HepG2 (cell line): ENCODE data around the gene PEX11B. TPM values are rescaled to one million over a fixed set of nuclear protein-coding genes. Genes with fewer than 3 reads are reported as not detected.

Source experiments
- ARNTL ChIP-seq: sonication (generic); formaldehyde crosslinking; IDR thresholded peaks from 2 replicates; pipeline ENCODE4 v1.4.0; 2020; ENCODE audit warnings: mild to moderate bottlenecking, missing genetic modification reagents
- ATAD3A ChIP-seq: sonication (generic); formaldehyde crosslinking; IDR thresholded peaks from 2 replicates; pipeline ENCODE4 v1.4.0; 2020; ENCODE audit warnings: missing genetic modification reagents
- CREB3 ChIP-seq: sonication (generic); formaldehyde crosslinking; IDR thresholded peaks from 2 replicates; pipeline ENCODE4 v1.5.0; 2020; ENCODE audit warnings: missing genetic modification reagents
- ERF ChIP-seq: IDR thresholded peaks from 2 replicates; pipeline ENCODE4 v1.6.1; 2018; ENCODE audit warnings: missing biosample characterization, missing genetic modification reagents
- GLI4 ChIP-seq: sonication (generic); formaldehyde crosslinking; IDR thresholded peaks from 2 replicates; pipeline ENCODE4 v1.5.1; 2020; ENCODE audit warnings: missing genetic modification reagents, mild to moderate bottlenecking, moderate library complexity, borderline replicate concordance
- GMEB2 ChIP-seq: IDR thresholded peaks from 2 replicates; pipeline ENCODE4 v1.6.1; 2016; ENCODE audit warnings: missing biosample characterization, missing genetic modification reagents, low read depth
- HMGA1 ChIP-seq: sonication (generic); formaldehyde crosslinking; conservative IDR thresholded peaks from 2 replicates; pipeline ENCODE4 v1.4.0; 2020; ENCODE audit warnings: missing genetic modification reagents
- MAF1 ChIP-seq: sonication (generic); formaldehyde crosslinking; IDR thresholded peaks from 2 replicates; pipeline ENCODE4 v1.5.0; 2020; ENCODE audit warnings: missing genetic modification reagents, borderline replicate concordance
- MIXL1 ChIP-seq: IDR thresholded peaks from 2 replicates; pipeline ENCODE4 v1.6.1; 2016
- MYC ChIP-seq: sonication (generic); formaldehyde crosslinking; IDR thresholded peaks from 2 replicates; pipeline ENCODE4 v1.9.0; 2021; ENCODE audit warnings: missing genetic modification reagents, borderline replicate concordance
- MYNN ChIP-seq: sonication (generic); formaldehyde crosslinking; IDR thresholded peaks from 2 replicates; pipeline ENCODE4 v1.4.0; 2020; ENCODE audit warnings: mild to moderate bottlenecking, low read depth, missing genetic modification reagents
- MZF1 ChIP-seq: sonication (generic); formaldehyde crosslinking; IDR thresholded peaks from 2 replicates; pipeline ENCODE4 v1.8.1; 2023; ENCODE audit warnings: mild to moderate bottlenecking, missing genetic modification reagents, borderline replicate concordance
- NFE2L1 ChIP-seq: sonication (generic); formaldehyde crosslinking; IDR thresholded peaks from 2 replicates; pipeline ENCODE4 v1.4.0; 2020; ENCODE audit warnings: missing genetic modification reagents, mild to moderate bottlenecking, borderline replicate concordance
- NFIC ChIP-seq: IDR thresholded peaks from 2 replicates; pipeline ENCODE4 v1.6.1; 2012; ENCODE audit warnings: mild to moderate bottlenecking, low read length, inconsistent platforms
- NONO ChIP-seq, 2 experiments: fragments of 450-650 bp in 1 of 2; sonication (generic) in 1 of 2; formaldehyde crosslinking in 1 of 2; IDR thresholded peaks in 1 of 2; conservative IDR thresholded peaks in 1 of 2; 2 replicates each; pipeline versions ENCODE4 v1.6.1 to v1.8.0; 2017 to 2022; ENCODE audit warnings: mild to moderate bottlenecking in 1 of 2, missing genetic modification reagents in 1 of 2, moderate library complexity in 1 of 2
- NR2C2 ChIP-seq: sonication (generic); formaldehyde crosslinking; IDR thresholded peaks from 2 replicates; pipeline ENCODE4 v1.4.0; 2020; ENCODE audit warnings: missing genetic modification reagents, mild to moderate bottlenecking, moderate library complexity, borderline replicate concordance
- PAWR ChIP-seq: sonication (generic); formaldehyde crosslinking; IDR thresholded peaks from 2 replicates; pipeline ENCODE4 v1.4.0; 2020; ENCODE audit warnings: missing genetic modification reagents, mild to moderate bottlenecking, borderline replicate concordance
- SIX1 ChIP-seq: sonication (generic); formaldehyde crosslinking; IDR thresholded peaks from 2 replicates; pipeline ENCODE4 v1.4.0; 2020; ENCODE audit warnings: missing genetic modification reagents, borderline replicate concordance
- SIX4 ChIP-seq: sonication (generic); formaldehyde crosslinking; IDR thresholded peaks from 2 replicates; pipeline ENCODE4 v1.4.0; 2020; ENCODE audit warnings: missing genetic modification reagents
- SMARCC2 ChIP-seq: fragments of 450-650 bp; IDR thresholded peaks from 2 replicates; pipeline ENCODE4 v1.6.1; 2017; ENCODE audit warnings: antibody characterized with exemption, mild to moderate bottlenecking
- THYN1 ChIP-seq: sonication (generic); formaldehyde crosslinking; IDR thresholded peaks from 2 replicates; pipeline ENCODE4 v1.8.1; 2023; ENCODE audit warnings: low read depth, mild to moderate bottlenecking, moderate library complexity, missing genetic modification reagents, borderline replicate concordance
- ZFP62 ChIP-seq: sonication (generic); formaldehyde crosslinking; IDR thresholded peaks from 2 replicates; pipeline ENCODE4 v1.4.0; 2020; ENCODE audit warnings: missing genetic modification reagents
- ZNF549 ChIP-seq: sonication (generic); formaldehyde crosslinking; IDR thresholded peaks from 2 replicates; pipeline ENCODE4 v1.5.0; 2020; ENCODE audit warnings: missing genetic modification reagents
- ZNF550 ChIP-seq: sonication (generic); formaldehyde crosslinking; IDR thresholded peaks from 2 replicates; pipeline ENCODE4 v1.4.0; 2020; ENCODE audit warnings: mild to moderate bottlenecking, missing genetic modification reagents, borderline replicate concordance
- ZNF562 ChIP-seq: sonication (generic); formaldehyde crosslinking; IDR thresholded peaks from 2 replicates; pipeline ENCODE4 v1.8.0; 2022; ENCODE audit warnings: missing genetic modification reagents, borderline replicate concordance
- ZSCAN21 ChIP-seq: sonication (generic); formaldehyde crosslinking; IDR thresholded peaks from 2 replicates; pipeline ENCODE4 v1.8.0; 2022; ENCODE audit warnings: mild to moderate bottlenecking, missing genetic modification reagents, moderate library complexity, borderline replicate concordance
- polyA plus RNA-seq, 8 experiments: library from polyadenylated mRNA; depleted of rRNA in 3 of 8; stranded (reverse) in 7 of 8; unstranded in 1 of 8; fragments of >200 nt; fragmentation: Illumina TruSeq in 4 of 8; extraction: Trizol in 4 of 8; gene quantifications; 2 replicates each; pipeline versions ENCODE4 v1.2.1 to v1.2.3, GENCODE V29; 2011 to 2016; ENCODE audit warnings: low read depth in 4 of 8, missing spikeins in 1 of 8, mixed read lengths in 1 of 8; ENCODE audit not compliant: insufficient read depth in 1 of 8
- total RNA-seq, 5 experiments: library from RNA; depleted of rRNA; stranded (reverse); fragments of >200 nt; fragmentation: Illumina TruSeq; extraction: Trizol; gene quantifications; 2 replicates each; pipeline ENCODE4 v1.2.3, GENCODE V29; 2016; ENCODE audit warnings: low read depth in 1 of 5
- TF ChIP-seq, protein P1 (sequence below): sonication (generic); formaldehyde crosslinking; IDR thresholded peaks from 2 replicates; pipeline ENCODE4 v1.8.0; 2022; ENCODE audit warnings: mild to moderate bottlenecking, missing genetic modification reagents, borderline replicate concordance

PEX11B gene
- total and polyA plus RNA-seq, 2 of the 13 experiments (the other 11 are each of a cell fraction or from before 2014, with no cell fraction given) = 21.6 to 48.4 TPM

GRCh38 chr1:145891587-145892485 lies 26.7 kb downstream of the PEX11B start (continued):
- TF ChIP-seq CREB3 (CRISPR knock-in tag) (0 out of 2 replicates have a peak, but pooled peaks have one; percentile 64), THYN1 (no peak), PAWR (no peak), ARNTL (CRISPR knock-in tag) (no peak), ZNF550 (CRISPR knock-in tag) (no peak), MYNN (CRISPR knock-in tag) (no peak), ZSCAN21 (CRISPR knock-in tag) (no peak; the same call in 1 of the 2 replicates), NONO (IDR thresholded peaks at IDR 0.05) (no peak), NONO (CRISPR knock-in tag; conservative IDR thresholded peaks at IDR 0.05) (no peak), ZNF562 (CRISPR knock-in tag) (no peak), ZNF549 (no peak), MIXL1 (CRISPR knock-in tag) (peak; percentile 68; the same call in 1 of the 2 replicates), SIX1 (CRISPR knock-in tag) (peak; percentile 99), MZF1 (CRISPR knock-in tag) (no peak), SMARCC2 (no peak), NFIC (no peak; the same call in 1 of the 2 replicates), GMEB2 (no peak), ZFP62 (CRISPR knock-in tag) (no peak), ATAD3A (CRISPR knock-in tag) (no peak), NFE2L1 (no peak), MAF1 (CRISPR knock-in tag) (no peak), GLI4 (CRISPR knock-in tag) (no peak), ERF (CRISPR knock-in tag) (peak; percentile 52), MYC (CRISPR knock-in tag) (no peak), SIX4 (CRISPR knock-in tag) (peak; percentile 99), NR2C2 (CRISPR knock-in tag) (peak; percentile 37; the same call in 1 of the 2 replicates), HMGA1 (CRISPR knock-in tag) (no peak)
- TF ChIP-seq, protein P1, sequence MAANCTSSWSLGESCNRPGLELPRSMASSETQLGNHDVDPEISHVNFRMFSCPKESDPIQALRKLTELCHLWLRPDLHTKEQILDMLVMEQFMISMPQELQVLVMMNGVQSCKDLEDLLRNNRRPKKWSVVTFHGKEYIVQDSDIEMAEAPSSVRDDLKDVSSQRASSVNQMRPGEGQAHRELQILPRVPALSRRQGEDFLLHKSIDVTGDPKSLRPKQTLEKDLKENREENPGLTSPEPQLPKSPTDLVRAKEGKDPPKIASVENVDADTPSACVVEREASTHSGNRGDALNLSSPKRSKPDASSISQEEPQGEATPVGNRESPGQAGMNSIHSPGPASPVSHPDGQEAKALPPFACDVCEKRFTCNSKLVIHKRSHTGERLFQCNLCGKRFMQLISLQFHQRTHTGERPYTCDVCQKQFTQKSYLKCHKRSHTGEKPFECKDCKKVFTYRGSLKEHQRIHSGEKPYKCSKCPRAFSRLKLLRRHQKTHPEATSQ (CRISPR knock-in tag) = 0 out of 2 replicates have a peak, but pooled peaks have one; percentile 52
